Measurements from ENCODE around the gene SPATA3. TPM values are rescaled to one million over a fixed set of nuclear protein-coding genes. Genes with fewer than 3 reads are reported as not detected.

Gene SPATA3
- total and polyA plus RNA-seq, 2 of the 8 experiments (the other 6 are each of a cell fraction or from before 2014, with no cell fraction given) = not detected

DNA sequence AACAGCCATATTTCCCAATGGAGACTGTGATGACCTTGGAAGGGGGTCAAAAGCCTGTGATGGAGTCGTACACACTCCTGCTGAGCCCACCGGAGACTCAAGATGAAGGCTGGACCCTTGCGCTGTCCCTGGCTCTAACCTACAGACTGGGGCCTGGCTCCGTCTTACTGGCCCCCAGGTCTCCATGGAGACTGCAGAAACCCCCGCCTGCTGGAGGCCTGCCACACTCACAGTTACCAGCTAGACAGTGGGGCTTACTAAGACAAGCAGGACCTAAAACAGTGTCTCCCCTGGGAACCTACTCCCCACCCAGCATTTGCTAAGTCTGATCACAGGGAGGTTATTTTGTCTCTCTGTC, 51.0 kb downstream of the SPATA3 start (continued):
- TF ChIP-seq, protein P1, sequence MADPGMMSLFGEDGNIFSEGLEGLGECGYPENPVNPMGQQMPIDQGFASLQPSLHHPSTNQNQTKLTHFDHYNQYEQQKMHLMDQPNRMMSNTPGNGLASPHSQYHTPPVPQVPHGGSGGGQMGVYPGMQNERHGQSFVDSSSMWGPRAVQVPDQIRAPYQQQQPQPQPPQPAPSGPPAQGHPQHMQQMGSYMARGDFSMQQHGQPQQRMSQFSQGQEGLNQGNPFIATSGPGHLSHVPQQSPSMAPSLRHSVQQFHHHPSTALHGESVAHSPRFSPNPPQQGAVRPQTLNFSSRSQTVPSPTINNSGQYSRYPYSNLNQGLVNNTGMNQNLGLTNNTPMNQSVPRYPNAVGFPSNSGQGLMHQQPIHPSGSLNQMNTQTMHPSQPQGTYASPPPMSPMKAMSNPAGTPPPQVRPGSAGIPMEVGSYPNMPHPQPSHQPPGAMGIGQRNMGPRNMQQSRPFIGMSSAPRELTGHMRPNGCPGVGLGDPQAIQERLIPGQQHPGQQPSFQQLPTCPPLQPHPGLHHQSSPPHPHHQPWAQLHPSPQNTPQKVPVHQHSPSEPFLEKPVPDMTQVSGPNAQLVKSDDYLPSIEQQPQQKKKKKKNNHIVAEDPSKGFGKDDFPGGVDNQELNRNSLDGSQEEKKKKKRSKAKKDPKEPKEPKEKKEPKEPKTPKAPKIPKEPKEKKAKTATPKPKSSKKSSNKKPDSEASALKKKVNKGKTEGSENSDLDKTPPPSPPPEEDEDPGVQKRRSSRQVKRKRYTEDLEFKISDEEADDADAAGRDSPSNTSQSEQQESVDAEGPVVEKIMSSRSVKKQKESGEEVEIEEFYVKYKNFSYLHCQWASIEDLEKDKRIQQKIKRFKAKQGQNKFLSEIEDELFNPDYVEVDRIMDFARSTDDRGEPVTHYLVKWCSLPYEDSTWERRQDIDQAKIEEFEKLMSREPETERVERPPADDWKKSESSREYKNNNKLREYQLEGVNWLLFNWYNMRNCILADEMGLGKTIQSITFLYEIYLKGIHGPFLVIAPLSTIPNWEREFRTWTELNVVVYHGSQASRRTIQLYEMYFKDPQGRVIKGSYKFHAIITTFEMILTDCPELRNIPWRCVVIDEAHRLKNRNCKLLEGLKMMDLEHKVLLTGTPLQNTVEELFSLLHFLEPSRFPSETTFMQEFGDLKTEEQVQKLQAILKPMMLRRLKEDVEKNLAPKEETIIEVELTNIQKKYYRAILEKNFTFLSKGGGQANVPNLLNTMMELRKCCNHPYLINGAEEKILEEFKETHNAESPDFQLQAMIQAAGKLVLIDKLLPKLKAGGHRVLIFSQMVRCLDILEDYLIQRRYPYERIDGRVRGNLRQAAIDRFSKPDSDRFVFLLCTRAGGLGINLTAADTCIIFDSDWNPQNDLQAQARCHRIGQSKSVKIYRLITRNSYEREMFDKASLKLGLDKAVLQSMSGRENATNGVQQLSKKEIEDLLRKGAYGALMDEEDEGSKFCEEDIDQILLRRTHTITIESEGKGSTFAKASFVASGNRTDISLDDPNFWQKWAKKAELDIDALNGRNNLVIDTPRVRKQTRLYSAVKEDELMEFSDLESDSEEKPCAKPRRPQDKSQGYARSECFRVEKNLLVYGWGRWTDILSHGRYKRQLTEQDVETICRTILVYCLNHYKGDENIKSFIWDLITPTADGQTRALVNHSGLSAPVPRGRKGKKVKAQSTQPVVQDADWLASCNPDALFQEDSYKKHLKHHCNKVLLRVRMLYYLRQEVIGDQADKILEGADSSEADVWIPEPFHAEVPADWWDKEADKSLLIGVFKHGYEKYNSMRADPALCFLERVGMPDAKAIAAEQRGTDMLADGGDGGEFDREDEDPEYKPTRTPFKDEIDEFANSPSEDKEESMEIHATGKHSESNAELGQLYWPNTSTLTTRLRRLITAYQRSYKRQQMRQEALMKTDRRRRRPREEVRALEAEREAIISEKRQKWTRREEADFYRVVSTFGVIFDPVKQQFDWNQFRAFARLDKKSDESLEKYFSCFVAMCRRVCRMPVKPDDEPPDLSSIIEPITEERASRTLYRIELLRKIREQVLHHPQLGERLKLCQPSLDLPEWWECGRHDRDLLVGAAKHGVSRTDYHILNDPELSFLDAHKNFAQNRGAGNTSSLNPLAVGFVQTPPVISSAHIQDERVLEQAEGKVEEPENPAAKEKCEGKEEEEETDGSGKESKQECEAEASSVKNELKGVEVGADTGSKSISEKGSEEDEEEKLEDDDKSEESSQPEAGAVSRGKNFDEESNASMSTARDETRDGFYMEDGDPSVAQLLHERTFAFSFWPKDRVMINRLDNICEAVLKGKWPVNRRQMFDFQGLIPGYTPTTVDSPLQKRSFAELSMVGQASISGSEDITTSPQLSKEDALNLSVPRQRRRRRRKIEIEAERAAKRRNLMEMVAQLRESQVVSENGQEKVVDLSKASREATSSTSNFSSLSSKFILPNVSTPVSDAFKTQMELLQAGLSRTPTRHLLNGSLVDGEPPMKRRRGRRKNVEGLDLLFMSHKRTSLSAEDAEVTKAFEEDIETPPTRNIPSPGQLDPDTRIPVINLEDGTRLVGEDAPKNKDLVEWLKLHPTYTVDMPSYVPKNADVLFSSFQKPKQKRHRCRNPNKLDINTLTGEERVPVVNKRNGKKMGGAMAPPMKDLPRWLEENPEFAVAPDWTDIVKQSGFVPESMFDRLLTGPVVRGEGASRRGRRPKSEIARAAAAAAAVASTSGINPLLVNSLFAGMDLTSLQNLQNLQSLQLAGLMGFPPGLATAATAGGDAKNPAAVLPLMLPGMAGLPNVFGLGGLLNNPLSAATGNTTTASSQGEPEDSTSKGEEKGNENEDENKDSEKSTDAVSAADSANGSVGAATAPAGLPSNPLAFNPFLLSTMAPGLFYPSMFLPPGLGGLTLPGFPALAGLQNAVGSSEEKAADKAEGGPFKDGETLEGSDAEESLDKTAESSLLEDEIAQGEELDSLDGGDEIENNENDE (IDR thresholded peaks at IDR 0.05; ENCODE audit: insufficient replicate concordance, low read length) = no peak
- TF ChIP-seq JUND (IDR thresholded peaks at IDR 0.05; ENCODE audit: low read length) = no peak
- no peak for TF ChIP-seq EGR1 (IDR thresholded peaks at IDR 0.05; ENCODE audit: borderline replicate concordance, low read depth, low read length)
- TF ChIP-seq TAF7 (optimal IDR thresholded peaks at IDR 0.05; ENCODE audit: borderline replicate concordance, low read depth, low read length) = no peak
